Panc1 (cell line): ENCODE measurements around the gene CSE1L. TPM values are rescaled to one million over a fixed set of nuclear protein-coding genes. Genes with fewer than 3 reads are reported as not detected.
"Not testable (repeated sequence)": the region's sequence is repeated elsewhere in the genome, so short reads cannot be mapped to it uniquely, and the experiment has no call there.

Experiments
- ATAC-seq: fragments of 200-7000 bp; cut with Tn5 transposase; 2 replicates; pipeline ENCODE4 v1.9.1; 2020; ENCODE audit warnings: mild to moderate bottlenecking, moderate library complexity
- BruUV-seq: library from RNA; stranded (reverse); fragments of 400-500 nt; replicated peaks from 2 replicates; lab custom pipeline; 2021; lab: Mats Ljungman, UMichigan
- CTCF ChIA-PET: fragments of 300-600 bp; sonication (Branson Sonifier 250); formaldehyde crosslinking; loops from one replicate; lab custom pipeline; 2022; ENCODE audit warnings: antibody characterized with exemption; lab: Charles Lee
- POLR2A ChIA-PET: fragments of 300-600 bp; sonication (Branson Sonifier 250); formaldehyde crosslinking; loops from one replicate; lab custom pipeline; 2022; ENCODE audit warnings: antibody characterized with exemption; lab: Charles Lee
- DNase-seq: peaks from one replicate; pipeline ENCODE4 v3.0.0-alpha.2; 2010; ENCODE audit warnings: low read depth, low spot score
- H3K27ac ChIP-seq: 2 replicates; pipeline ENCODE4 v1.5.1; 2011; ENCODE audit warnings: mild to moderate bottlenecking, low read length, inconsistent platforms
- H3K27me3 ChIP-seq: fragments of 200-500 bp; sonication (Bioruptor generic); 2 replicates; pipeline ENCODE4 v1.6.0; 2014; ENCODE audit warnings: low read length, inconsistent platforms; ENCODE audit not compliant: control insufficient read depth, insufficient read depth
- H3K36me3 ChIP-seq: fragments of 200-500 bp; sonication (Bioruptor generic); 2 replicates; pipeline ENCODE4 v1.5.1; 2014; ENCODE audit warnings: inconsistent platforms, mild to moderate bottlenecking, low read length, moderate library complexity; ENCODE audit not compliant: control insufficient read depth, insufficient read depth
- H3K4me1 ChIP-seq: 2 replicates; pipeline ENCODE4 v1.5.1; 2011; ENCODE audit warnings: inconsistent platforms, mild to moderate bottlenecking, low read length, moderate library complexity; ENCODE audit not compliant: control insufficient read depth, insufficient read depth
- H3K4me3 ChIP-seq, 2 experiments: 2 replicates each; pipeline ENCODE4 v1.5.1; 2011 to 2012; ENCODE audit warnings: low read depth in 2 of 2, low read length in 2 of 2, mild to moderate bottlenecking in 2 of 2, inconsistent platforms in 1 of 2, moderate library complexity in 1 of 2
- H3K9me3 ChIP-seq: fragments of 200-500 bp; sonication (Bioruptor generic); 2 replicates; pipeline ENCODE4 v1.5.1; 2014; ENCODE audit warnings: low read depth, mild to moderate bottlenecking, inconsistent platforms, low read length, moderate library complexity; ENCODE audit not compliant: control insufficient read depth, insufficient read depth
- CTCF ChIP-seq: fragments of 450-650 bp; IDR thresholded peaks from 2 replicates; pipeline ENCODE4 v1.5.1; 2017; ENCODE audit warnings: mild to moderate bottlenecking
- POLR2AphosphoS5 ChIP-seq: IDR thresholded peaks from 2 replicates; pipeline ENCODE4 v1.6.1; 2012; ENCODE audit warnings: mild to moderate bottlenecking, low read depth, low read length, moderate library complexity
- SIN3A ChIP-seq: IDR thresholded peaks from 2 replicates; pipeline ENCODE4 v1.6.1; 2012; ENCODE audit warnings: low read depth, mild to moderate bottlenecking, low read length, moderate library complexity, borderline replicate concordance; ENCODE audit not compliant: insufficient read depth
- TCF7L2 ChIP-seq: IDR thresholded peaks from 2 replicates; pipeline ENCODE4 v1.6.1; 2011; ENCODE audit warnings: mild to moderate bottlenecking, low read depth, low read length, inconsistent platforms
- in situ Hi-C: cut with HindIII; loops from 2 replicates; pipeline ENCODE4 v1.10.0; 2016; ENCODE audit warnings: low sequenced_read_pairs, low pct_unique_long_range_greater_than_20kb
- intact Hi-C: fragments of 100-400 bp; cut with micrococcal nuclease; formaldehyde crosslinking; loops from one replicate; pipeline ENCODE4 v1.10.0; 2022; ENCODE audit not compliant: unreplicated experiment
- total RNA-seq: library from RNA; stranded (reverse); gene quantifications from one replicate; pipeline ENCODE4 v1.2.1, GENCODE V29; 2021; ENCODE audit not compliant: unreplicated experiment
- TF ChIP-seq, protein P1 (sequence below), 2 experiments: IDR thresholded peaks; 2 replicates each; pipeline ENCODE4 v1.6.1; 2011 to 2012; ENCODE audit warnings: low read depth in 2 of 2, control low read depth in 1 of 2, low read length in 1 of 2, mild to moderate bottlenecking in 1 of 2, moderate library complexity in 1 of 2; ENCODE audit not compliant: insufficient read depth in 1 of 2

CSE1L gene
- total RNA-seq, 1 experiment from 2014 or later = 133 TPM

DNA sequence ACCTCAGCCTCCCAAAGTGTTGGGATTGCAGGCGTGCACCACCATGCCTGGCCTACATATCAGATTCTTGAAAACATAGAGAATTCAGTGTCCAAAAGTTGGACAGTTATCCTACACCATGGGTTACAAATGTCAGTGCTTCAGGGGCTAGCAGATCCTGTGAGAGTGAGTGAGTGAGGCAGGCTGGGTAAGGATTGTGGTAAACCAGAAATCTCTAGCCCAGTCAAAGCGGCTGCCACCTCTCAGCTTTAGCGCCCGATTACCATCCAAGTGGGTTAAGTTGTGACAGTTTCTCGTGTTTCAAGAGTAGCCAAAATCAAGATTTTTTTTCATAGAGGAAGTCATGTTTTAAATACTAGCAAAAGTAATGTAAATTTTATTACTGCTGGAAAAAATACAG is 21.9 kb upstream of the CSE1L start:
- Histone ChIP-seq H3K4me3 (no peak overlapping the region), H3K4me1 (no peaks in the 10 kb centered on the region), H3K9me3 (no peaks in the 10 kb centered on the region), H3K36me3 (peaks cover 11% of the 10 kb centered on the region), H3K27me3 (no peaks in the 10 kb centered on the region), H3K27ac (no peak overlapping the region)
- ChIA-PET POLR2A (no interaction called here), CTCF (interaction anchor here (0.7 kb wide), 1 partner anchor 93 kb away, joined by 3 read pairs; no protein-coding TSS in a partner anchor)
- TF ChIP-seq TCF7L2 = no peak
- no peak for TF ChIP-seq POLR2AphosphoS5
- TF ChIP-seq, protein P1, sequence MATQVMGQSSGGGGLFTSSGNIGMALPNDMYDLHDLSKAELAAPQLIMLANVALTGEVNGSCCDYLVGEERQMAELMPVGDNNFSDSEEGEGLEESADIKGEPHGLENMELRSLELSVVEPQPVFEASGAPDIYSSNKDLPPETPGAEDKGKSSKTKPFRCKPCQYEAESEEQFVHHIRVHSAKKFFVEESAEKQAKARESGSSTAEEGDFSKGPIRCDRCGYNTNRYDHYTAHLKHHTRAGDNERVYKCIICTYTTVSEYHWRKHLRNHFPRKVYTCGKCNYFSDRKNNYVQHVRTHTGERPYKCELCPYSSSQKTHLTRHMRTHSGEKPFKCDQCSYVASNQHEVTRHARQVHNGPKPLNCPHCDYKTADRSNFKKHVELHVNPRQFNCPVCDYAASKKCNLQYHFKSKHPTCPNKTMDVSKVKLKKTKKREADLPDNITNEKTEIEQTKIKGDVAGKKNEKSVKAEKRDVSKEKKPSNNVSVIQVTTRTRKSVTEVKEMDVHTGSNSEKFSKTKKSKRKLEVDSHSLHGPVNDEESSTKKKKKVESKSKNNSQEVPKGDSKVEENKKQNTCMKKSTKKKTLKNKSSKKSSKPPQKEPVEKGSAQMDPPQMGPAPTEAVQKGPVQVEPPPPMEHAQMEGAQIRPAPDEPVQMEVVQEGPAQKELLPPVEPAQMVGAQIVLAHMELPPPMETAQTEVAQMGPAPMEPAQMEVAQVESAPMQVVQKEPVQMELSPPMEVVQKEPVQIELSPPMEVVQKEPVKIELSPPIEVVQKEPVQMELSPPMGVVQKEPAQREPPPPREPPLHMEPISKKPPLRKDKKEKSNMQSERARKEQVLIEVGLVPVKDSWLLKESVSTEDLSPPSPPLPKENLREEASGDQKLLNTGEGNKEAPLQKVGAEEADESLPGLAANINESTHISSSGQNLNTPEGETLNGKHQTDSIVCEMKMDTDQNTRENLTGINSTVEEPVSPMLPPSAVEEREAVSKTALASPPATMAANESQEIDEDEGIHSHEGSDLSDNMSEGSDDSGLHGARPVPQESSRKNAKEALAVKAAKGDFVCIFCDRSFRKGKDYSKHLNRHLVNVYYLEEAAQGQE (IDR thresholded peaks at IDR 0.05; ENCODE audit: insufficient read depth in 1 of 2, low read depth in 2 of 2, low read length in 1 of 2) = no peak
- TF ChIP-seq CTCF = no peak
- no peak for TF ChIP-seq SIN3A
- ATAC-seq (no peak), DNase-seq (no peak)
- BruUV-seq = no TSS peak
- intact Hi-C loops (no loop called here), in situ Hi-C loops (no loop called here)

GRCh38 chr20:49028177-49028576 is 17.9 kb upstream of the CSE1L start:
- H3K4me1 ChIP-seq, H3K27ac ChIP-seq, POLR2A ChIA-PET, CTCF ChIA-PET, DNase-seq, ATAC-seq, H3K27me3 ChIP-seq, H3K9me3 ChIP-seq, H3K36me3 ChIP-seq, in situ Hi-C loops, BruUV-seq, H3K4me3 ChIP-seq, intact Hi-C loops: not testable (repeated sequence)

DNA sequence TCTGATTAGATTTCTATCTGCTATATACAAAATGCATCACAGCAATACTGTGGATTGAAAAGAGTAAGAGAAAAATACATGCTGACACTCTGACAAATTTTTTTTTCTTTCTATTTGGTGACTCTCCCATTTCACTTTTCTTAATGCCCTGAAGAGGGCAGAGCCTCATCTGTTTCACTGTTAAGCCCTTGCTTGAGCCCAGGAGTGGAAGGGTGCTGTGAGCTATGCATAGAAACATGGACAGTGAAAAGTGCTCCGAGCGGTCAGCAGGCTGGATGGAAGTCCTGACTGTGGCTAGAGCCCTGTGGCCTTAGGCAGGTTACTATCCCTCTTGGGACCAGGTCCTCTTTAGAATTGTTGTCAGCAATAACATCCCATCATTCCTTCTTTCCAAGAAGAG is 17.4 kb upstream of the CSE1L start:
- BruUV-seq = no TSS peak
- Histone ChIP-seq H3K27me3 (no peaks in the 10 kb centered on the region), H3K27ac (no peak overlapping the region), H3K9me3 (no peaks in the 10 kb centered on the region), H3K36me3 (peaks cover 8% of the 10 kb centered on the region), H3K4me1 (no peaks in the 10 kb centered on the region), H3K4me3 (no peak overlapping the region)
- ATAC-seq = peak; percentile 82
- CTCF ChIA-PET = interaction anchor here (0.7 kb wide), 1 partner anchor 371 kb away, joined by 3 read pairs; no protein-coding TSS in a partner anchor
- POLR2A ChIA-PET = interaction anchor here (0.7 kb wide), 1 partner anchor 35 kb away, joined by 3 read pairs; no protein-coding TSS in a partner anchor
- intact Hi-C loops (no loop called here), in situ Hi-C loops (no loop called here)
- DNase-seq = no peak
- TF ChIP-seq CTCF (peak; percentile 65), POLR2AphosphoS5 (no peak)
